CD14-positive monocyte (primary cell): Measurements from ENCODE around the gene SNX8. TPM values are rescaled to one million over a fixed set of nuclear protein-coding genes. Genes with fewer than 3 reads are reported as not detected.

Source experiments
- DNase-seq, 3 donors: peaks; one replicate each; pipeline ENCODE4 v3.0.0-alpha.2; 2011 to 2022
- H2AFZ ChIP-seq: 2 replicates; pipeline ENCODE4 v1.6.0; 2012; ENCODE audit warnings: mild to moderate bottlenecking, low read depth, low read length, inconsistent platforms; ENCODE audit not compliant: insufficient read depth, poor library complexity, severe bottlenecking
- H3K27ac ChIP-seq, 2 donors: 1 replicate in 1 of 2; 2 replicates in 1 of 2; pipeline ENCODE4 v1.5.1; 2012 to 2013; ENCODE audit warnings: low read length in 2 of 2, control low read depth in 1 of 2, inconsistent platforms in 1 of 2, low read depth in 1 of 2, mild to moderate bottlenecking in 1 of 2
- H3K27me3 ChIP-seq, 2 donors: one replicate each; pipeline versions ENCODE4 v1.6.0 to v1.6.1; 2011 to 2013; ENCODE audit warnings: low read length in 2 of 2; ENCODE audit not compliant: control insufficient read depth in 2 of 2, insufficient read depth in 2 of 2
- H3K36me3 ChIP-seq, 2 donors: replicated peaks in 1 of 2; 1 replicate in 1 of 2; 2 replicates in 1 of 2; pipeline versions ENCODE4 v1.5.1 to v1.6.1; 2012 to 2013; ENCODE audit warnings: low read length in 2 of 2, control low read depth in 1 of 2, inconsistent platforms in 1 of 2, mild to moderate bottlenecking in 1 of 2; ENCODE audit not compliant: insufficient read depth in 2 of 2, control insufficient read depth in 1 of 2
- H3K4me1 ChIP-seq, 2 donors: 1 replicate in 1 of 2; 2 replicates in 1 of 2; pipeline versions ENCODE4 v1.5.1 to v1.6.1; 2012 to 2013; ENCODE audit warnings: low read length in 2 of 2, control low read depth in 1 of 2, inconsistent platforms in 1 of 2, mild to moderate bottlenecking in 1 of 2, moderate library complexity in 1 of 2; ENCODE audit not compliant: insufficient read depth in 2 of 2, control insufficient read depth in 1 of 2
- H3K4me2 ChIP-seq: replicated peaks from 2 replicates; pipeline ENCODE3; 2012; ENCODE audit warnings: low read length, moderate library complexity, mild to moderate bottlenecking; ENCODE audit not compliant: poor library complexity, severe bottlenecking; ENCODE audit errors: extremely low read depth
- H3K4me3 ChIP-seq, 3 experiments: fragments of 200-600 bp in 1 of 3; sonication (generic) in 1 of 3; replicated peaks in 1 of 3; 1 replicate in 2 of 3; 2 replicates in 1 of 3; pipeline ENCODE4 v1.5.1; 2011 to 2013; ENCODE audit warnings: low read length in 3 of 3, mild to moderate bottlenecking in 3 of 3, control low read depth in 2 of 3, low read depth in 2 of 3, inconsistent platforms in 1 of 3, moderate library complexity in 1 of 3
- H3K79me2 ChIP-seq: 2 replicates; pipeline ENCODE4 v1.6.0; 2012; ENCODE audit warnings: mild to moderate bottlenecking, control low read depth, inconsistent platforms, low read length, moderate library complexity; ENCODE audit not compliant: insufficient read depth
- H3K9ac ChIP-seq: 2 replicates; pipeline ENCODE4 v1.6.0; 2017; ENCODE audit warnings: low read length, mild to moderate bottlenecking; ENCODE audit not compliant: insufficient read depth, poor library complexity, severe bottlenecking
- H3K9me3 ChIP-seq, 2 donors: replicated peaks in 1 of 2; 1 replicate in 1 of 2; 2 replicates in 1 of 2; pipeline versions ENCODE4 v1.5.1 to v1.6.1; 2012 to 2013; ENCODE audit warnings: low read length in 2 of 2, control low read depth in 1 of 2; ENCODE audit not compliant: control insufficient read depth in 1 of 2, insufficient read depth in 1 of 2
- H4K20me1 ChIP-seq: 2 replicates; pipeline ENCODE4 v1.6.0; 2012; ENCODE audit warnings: mild to moderate bottlenecking, low read length, control low read depth, moderate library complexity; ENCODE audit not compliant: insufficient read depth
- H3K27ac Mint-ChIP-seq, 7 donors: one replicate each; pipeline ENCODE4 v1.8.0; 2020; ENCODE audit warnings: mild to moderate bottlenecking in 7 of 7, mixed read lengths in 7 of 7, moderate library complexity in 6 of 7, inconsistent platforms in 2 of 7
- H3K27me3 Mint-ChIP-seq, 3 donors: one replicate each; pipeline ENCODE4 v1.8.0; 2021 to 2022; ENCODE audit warnings: low read depth in 3 of 3, mild to moderate bottlenecking in 3 of 3, mixed read lengths in 3 of 3, moderate library complexity in 3 of 3, inconsistent platforms in 1 of 3
- H3K36me3 Mint-ChIP-seq, 2 donors: one replicate each; pipeline ENCODE4 v1.8.0; 2020; ENCODE audit warnings: mixed read lengths in 2 of 2, inconsistent platforms in 1 of 2, mild to moderate bottlenecking in 1 of 2
- H3K4me1 Mint-ChIP-seq: one replicate; pipeline ENCODE4 v1.8.0; 2020; ENCODE audit warnings: mild to moderate bottlenecking, mixed read lengths
- H3K4me3 Mint-ChIP-seq, 2 donors: one replicate each; pipeline ENCODE4 v1.8.0; 2020; ENCODE audit warnings: mild to moderate bottlenecking in 2 of 2, mixed read lengths in 2 of 2, moderate library complexity in 1 of 2
- H3K9me3 Mint-ChIP-seq, 7 donors: one replicate each; pipeline ENCODE4 v1.8.0; 2020 to 2022; ENCODE audit warnings: mixed read lengths in 7 of 7, mild to moderate bottlenecking in 6 of 7, moderate library complexity in 6 of 7, inconsistent platforms in 2 of 7
- WGBS: methylation state at CpG from one replicate; pipeline ENCODE4 v1.1.5; 2013; ENCODE audit warnings: missing lambda C conversion rate; ENCODE audit not compliant: insufficient coverage; 5-methylcytosine and 5-hydroxymethylcytosine counted together
- intact Hi-C, 2 donors: fragments of 100-400 bp; cut with micrococcal nuclease; formaldehyde crosslinking; loops; one replicate each; pipeline versions ENCODE4 v1.15.0 to v1.15.1; 2023
- polyA plus RNA-seq, 3 donors: library from polyadenylated mRNA; depleted of rRNA in 1 of 3; unstranded in 2 of 3; stranded (reverse) in 1 of 3; fragments of 300-500 nt in 2 of 3; fragments of >200 nt in 1 of 3; fragmentation: Illumina TruSeq in 2 of 3; gene quantifications; 1 replicate in 2 of 3; 2 replicates in 1 of 3; pipeline ENCODE4 v1.2.3, GENCODE V29; 2012 to 2021
- TF ChIP-seq, protein P1 (sequence below): fragments of 200-600 bp; IDR thresholded peaks from one replicate; pipeline ENCODE4 v1.8.0; 2022; ENCODE audit warnings: antibody characterized with exemption, mild to moderate bottlenecking

Gene SNX8
- polyA plus RNA-seq, 3 donors, result 15.4 to 43.7 (median 41.9) TPM

DNA sequence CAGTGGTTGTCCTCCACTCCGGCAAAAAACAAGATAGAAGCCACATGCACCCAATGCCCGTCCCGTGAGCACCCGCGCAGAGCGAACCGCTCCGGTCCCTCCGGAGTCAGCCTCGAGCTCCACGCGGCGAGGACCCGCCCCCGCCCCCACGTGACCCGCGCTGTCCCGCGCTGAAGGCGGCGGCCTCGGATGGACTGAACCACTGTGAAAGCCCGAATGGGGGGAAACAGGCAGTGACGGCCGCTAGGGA lies 39.6 kb upstream of the SNX8 start:
- H3K4me3 ChIP-seq, result peak overlapping the region; percentile 54 to 85 (median 73)
- H3K4me2 ChIP-seq, result peak overlapping the region; percentile 90
- peaks cover 0 to 2% (median 1%) of the 10 kb centered on the region in 3 donors for H3K27me3 Mint-ChIP-seq
- H3K36me3 ChIP-seq, result peaks cover 2 to 15% of the 10 kb centered on the region in 2 donors
- H2AFZ ChIP-seq, result peak overlapping the region; percentile 89
- peak overlapping the region; percentile 74 to 90 for H3K4me3 Mint-ChIP-seq
- H3K27ac ChIP-seq, result peak overlapping the region; percentile 88 to 100
- TF ChIP-seq, protein P1, sequence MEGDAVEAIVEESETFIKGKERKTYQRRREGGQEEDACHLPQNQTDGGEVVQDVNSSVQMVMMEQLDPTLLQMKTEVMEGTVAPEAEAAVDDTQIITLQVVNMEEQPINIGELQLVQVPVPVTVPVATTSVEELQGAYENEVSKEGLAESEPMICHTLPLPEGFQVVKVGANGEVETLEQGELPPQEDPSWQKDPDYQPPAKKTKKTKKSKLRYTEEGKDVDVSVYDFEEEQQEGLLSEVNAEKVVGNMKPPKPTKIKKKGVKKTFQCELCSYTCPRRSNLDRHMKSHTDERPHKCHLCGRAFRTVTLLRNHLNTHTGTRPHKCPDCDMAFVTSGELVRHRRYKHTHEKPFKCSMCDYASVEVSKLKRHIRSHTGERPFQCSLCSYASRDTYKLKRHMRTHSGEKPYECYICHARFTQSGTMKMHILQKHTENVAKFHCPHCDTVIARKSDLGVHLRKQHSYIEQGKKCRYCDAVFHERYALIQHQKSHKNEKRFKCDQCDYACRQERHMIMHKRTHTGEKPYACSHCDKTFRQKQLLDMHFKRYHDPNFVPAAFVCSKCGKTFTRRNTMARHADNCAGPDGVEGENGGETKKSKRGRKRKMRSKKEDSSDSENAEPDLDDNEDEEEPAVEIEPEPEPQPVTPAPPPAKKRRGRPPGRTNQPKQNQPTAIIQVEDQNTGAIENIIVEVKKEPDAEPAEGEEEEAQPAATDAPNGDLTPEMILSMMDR, result no peak
- peaks cover 40% of the 10 kb centered on the region for H3K79me2 ChIP-seq
- H3K4me1 ChIP-seq, result peaks cover 24 to 31% of the 10 kb centered on the region in 2 donors
- H3K27me3 ChIP-seq, result no peaks in the 10 kb centered on the region
- intact Hi-C loops, result loop anchor here in 1 of 2 donors (2.0 to 10.0 kb wide), 3 partner anchors 39 to 779 kb away; partner anchors contain the start of genes PSMG3 and SNX8
- peaks cover 38% of the 10 kb centered on the region for H4K20me1 ChIP-seq
- peaks cover 27% of the 10 kb centered on the region for H3K4me1 Mint-ChIP-seq
- peak overlapping the region; percentile 96 to 100 (median 99) for H3K27ac Mint-ChIP-seq
- H3K9me3 Mint-ChIP-seq, result peaks cover 0 to 4% (median 0%) of the 10 kb centered on the region in 7 donors
- peaks cover 3 to 9% of the 10 kb centered on the region in 2 donors for H3K36me3 Mint-ChIP-seq
- peak; percentile 78 to 92 (median 91) for DNase-seq
- WGBS, result 0% methylated on average over 26 of the region's 26 CpGs
- H3K9me3 ChIP-seq, result no peaks in the 10 kb centered on the region
- H3K9ac ChIP-seq, result peak overlapping the region; percentile 97

DNA sequence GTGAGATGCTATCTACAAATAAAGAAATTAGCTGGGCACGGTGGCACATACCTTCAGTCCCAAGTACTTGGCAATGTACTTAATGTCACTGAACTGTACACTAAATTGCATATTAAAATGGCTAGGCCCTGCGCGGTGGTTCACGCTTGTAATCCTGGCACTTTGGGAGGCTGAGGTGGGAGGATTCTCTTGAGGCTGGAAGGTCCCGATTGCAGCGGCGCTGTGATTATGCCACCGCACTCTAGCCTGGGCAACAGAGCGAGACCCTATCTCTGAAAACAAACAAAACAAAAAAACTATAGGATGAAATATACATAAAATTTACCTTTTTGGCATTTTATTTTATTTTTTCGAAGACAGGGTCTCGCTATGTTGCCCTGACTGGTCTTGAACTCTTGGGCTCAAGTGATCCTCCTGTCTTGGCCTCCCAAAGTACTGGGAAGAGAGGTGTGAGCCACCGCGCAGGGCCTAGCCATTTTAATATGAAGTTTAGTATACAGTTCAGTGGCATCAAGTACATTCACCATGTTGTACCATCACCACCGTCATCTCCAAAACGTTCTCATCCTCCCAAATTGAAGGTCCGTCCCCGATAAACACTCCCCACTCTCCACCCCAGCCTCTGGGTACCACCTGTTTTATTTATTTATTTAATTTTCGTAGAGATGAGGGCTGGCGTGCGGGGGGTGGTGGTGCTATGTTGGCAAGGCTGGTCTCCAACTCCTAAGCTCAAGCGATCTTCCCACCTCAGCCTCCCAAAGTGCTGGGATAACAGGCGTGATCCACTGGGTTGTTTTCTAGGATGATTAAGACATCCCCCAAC lies 39.1 kb upstream of the SNX8 start:
- Histone ChIP-seq H3K79me2 (peaks cover 35% of the 10 kb centered on the region), H3K4me1 (peaks cover 24 to 31% of the 10 kb centered on the region in 2 donors), H3K4me2 (peak overlapping the region; percentile 90), H3K27me3 (no peaks in the 10 kb centered on the region), H3K9ac (peak overlapping the region; percentile 97), H3K9me3 (no peaks in the 10 kb centered on the region), H2AFZ (peak overlapping the region; percentile 89), H4K20me1 (peaks cover 33% of the 10 kb centered on the region), H3K36me3 (peaks cover 2 to 10% of the 10 kb centered on the region in 2 donors), H3K27ac (peak overlapping the region; percentile 88 to 100), H3K4me3 (peak overlapping the region; percentile 54 to 85 (median 73))
- peaks cover 3 to 9% of the 10 kb centered on the region in 2 donors for H3K36me3 Mint-ChIP-seq
- H3K4me3 Mint-ChIP-seq, result peak overlapping the region; percentile 74 to 90
- 100% methylated on average over 1 of the region's 22 CpGs for WGBS
- no peak for DNase-seq
- intact Hi-C loops, result loop anchor here in 1 of 2 donors (5.0 to 10.0 kb wide), 2 partner anchors 106 to 779 kb away; partner anchors contain the start of gene PSMG3
- TF ChIP-seq, protein P1, result no peak
- H3K27ac Mint-ChIP-seq, result peak overlapping the region; percentile 96 to 100 (median 99)
- H3K4me1 Mint-ChIP-seq, result peaks cover 27% of the 10 kb centered on the region
- peaks cover 0 to 2% (median 1%) of the 10 kb centered on the region in 3 donors for H3K27me3 Mint-ChIP-seq
- peaks cover 0 to 4% (median 0%) of the 10 kb centered on the region in 7 donors for H3K9me3 Mint-ChIP-seq
